GM08714 (cell line): Measurements from ENCODE around the gene IKBKE.
"Not testable (repeated sequence)": the region's sequence is repeated elsewhere in the genome, so short reads cannot be mapped to it uniquely, and the experiment has no call there.

Experiments used
- H3K4me3 ChIP-seq: fragments of 200-500 bp; sonication (Bioruptor generic); 2 replicates; pipeline ENCODE4 v1.5.1; 2014; ENCODE audit warnings: mild to moderate bottlenecking, low read length, inconsistent platforms
- ZNF274 ChIP-seq: IDR thresholded peaks from 2 replicates; pipeline ENCODE4 v1.6.1; 2012; ENCODE audit warnings: mild to moderate bottlenecking, low read depth, low read length

Gene IKBKE

GRCh38 chr1:206476058-206476457 is 5.8 kb downstream of the IKBKE start:
- H3K4me3 ChIP-seq, result no peak overlapping the region
- TF ChIP-seq ZNF274, result no peak

- TF ChIP-seq ZNF274, result no peak
Observed at GRCh38 chr1:206476591-206476990, 6.3 kb downstream of the IKBKE start.

GRCh38 chr1:206477110-206477509 is 6.8 kb downstream of the IKBKE start:
- TF ChIP-seq ZNF274, result no peak

More at GRCh38 chr1:206476591-206476990, 6.3 kb downstream of the IKBKE start:
- H3K4me3 ChIP-seq, result no peak overlapping the region

GRCh38 chr1:206477581-206478380 is 7.5 kb downstream of the IKBKE start:
- no peak for TF ChIP-seq ZNF274
- H3K4me3 ChIP-seq, result no peak overlapping the region

More at GRCh38 chr1:206477110-206477509, 6.8 kb downstream of the IKBKE start:
- H3K4me3 ChIP-seq, result no peak overlapping the region

- no peak for TF ChIP-seq ZNF274
- no peak overlapping the region for H3K4me3 ChIP-seq
Observed at GRCh38 chr1:206478746-206479145, 8.5 kb downstream of the IKBKE start.

- no peak for TF ChIP-seq ZNF274
- no peak overlapping the region for H3K4me3 ChIP-seq
Observed at GRCh38 chr1:206479183-206480125, 9.2 kb downstream of the IKBKE start.

GRCh38 chr1:206480211-206480610 is 9.9 kb downstream of the IKBKE start:
- no peak for TF ChIP-seq ZNF274
- H3K4me3 ChIP-seq, result no peak overlapping the region

GRCh38 chr1:206482611-206483010 is 12.3 kb downstream of the IKBKE start:
- no peak for TF ChIP-seq ZNF274
- no peak overlapping the region for H3K4me3 ChIP-seq

- H3K4me3 ChIP-seq, result not testable (repeated sequence)
Observed at GRCh38 chr1:206483864-206484263, 13.6 kb downstream of the IKBKE start.

- no peak for TF ChIP-seq ZNF274
- no peak overlapping the region for H3K4me3 ChIP-seq
Observed at GRCh38 chr1:206484901-206485300, 14.6 kb downstream of the IKBKE start.

GRCh38 chr1:206486995-206487788 is 16.9 kb downstream of the IKBKE start:
- TF ChIP-seq ZNF274, result no peak
- H3K4me3 ChIP-seq, result no peak overlapping the region

- no peak for TF ChIP-seq ZNF274
- H3K4me3 ChIP-seq, result no peak overlapping the region
Observed at GRCh38 chr1:206487970-206488369, 17.7 kb downstream of the IKBKE start.

GRCh38 chr1:206488466-206488865 is 18.2 kb downstream of the IKBKE start:
- TF ChIP-seq ZNF274, result no peak
- no peak overlapping the region for H3K4me3 ChIP-seq
